ENCODE data around the gene ANXA2.

ANXA2 gene

DNA sequence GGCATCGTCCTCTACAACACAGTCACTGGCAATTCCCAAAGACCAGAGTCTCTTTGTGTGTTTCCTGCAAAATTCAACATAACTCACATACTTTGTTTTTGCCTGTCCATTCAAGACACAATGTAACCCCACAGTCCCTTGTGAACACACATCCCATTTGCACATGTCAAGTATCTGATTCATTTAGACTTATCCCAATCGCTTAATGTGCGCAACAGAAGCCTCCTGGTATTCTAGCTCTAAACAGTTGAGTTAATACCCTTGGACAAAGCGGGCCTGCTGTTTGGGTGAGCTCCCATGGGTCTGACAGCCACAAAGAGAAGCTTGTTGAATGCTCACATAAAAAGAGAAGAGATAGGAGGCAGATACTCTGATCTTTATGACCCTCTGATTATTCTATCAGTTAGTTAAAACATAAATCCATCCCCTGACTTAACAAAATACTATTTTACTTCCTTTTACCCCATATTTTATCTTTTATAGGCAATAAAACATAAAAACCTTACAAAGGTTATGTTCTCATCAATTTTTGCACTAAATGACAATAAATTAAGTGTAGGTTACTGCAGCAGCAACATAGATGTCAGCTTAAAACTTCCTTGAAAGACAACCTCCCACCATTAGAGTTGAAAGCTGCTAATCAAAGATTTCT lies 79.4 kb downstream of the ANXA2 start:
- H3K4me1 ChIP-seq (ENCODE audit: control insufficient read depth, insufficient read depth, low read length), result no peaks in the 10 kb centered on the region
- H3K27ac ChIP-seq (ENCODE audit: low read depth, low read length), result no peak overlapping the region
- no peak overlapping the region for H3K9ac ChIP-seq (ENCODE audit: low read length)
- H3K4me3 ChIP-seq (ENCODE audit: low read depth, low read length), result no peak overlapping the region
- H3K36me3 ChIP-seq (ENCODE audit: control insufficient read depth, insufficient read depth, low read length), result no peaks in the 10 kb centered on the region
- no peaks in the 10 kb centered on the region for H3K9me3 ChIP-seq (ENCODE audit: control insufficient read depth, insufficient read depth, low read depth, low read length)
- H3K27me3 ChIP-seq (ENCODE audit: control insufficient read depth, insufficient read depth, low read length), result no peaks in the 10 kb centered on the region

DNA sequence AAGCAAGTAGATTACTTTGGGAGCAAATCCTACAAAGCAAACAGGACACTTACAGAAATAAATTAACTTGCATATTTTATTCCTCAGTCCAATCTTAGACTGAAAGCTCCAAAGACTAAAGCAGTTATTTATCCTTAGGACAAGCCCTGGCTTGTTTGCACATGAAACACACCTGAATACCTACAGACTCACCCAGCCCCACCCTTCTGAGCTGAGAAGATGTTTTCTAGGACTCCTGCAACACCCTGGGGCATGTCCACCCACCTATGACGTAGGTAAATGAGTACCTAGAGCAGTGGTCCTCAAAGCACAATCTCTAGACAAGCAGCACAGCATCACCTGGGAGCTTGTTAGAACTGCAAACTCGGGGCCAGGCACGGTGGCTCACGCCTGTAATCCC lies 80.8 kb downstream of the ANXA2 start:
- no peaks in the 10 kb centered on the region for H3K36me3 ChIP-seq (ENCODE audit: control insufficient read depth, insufficient read depth, low read length)
- no peak overlapping the region for H3K27ac ChIP-seq (ENCODE audit: low read depth, low read length)
- no peaks in the 10 kb centered on the region for H3K9me3 ChIP-seq (ENCODE audit: control insufficient read depth, insufficient read depth, low read depth, low read length)
- H3K9ac ChIP-seq (ENCODE audit: low read length), result no peak overlapping the region
- H3K4me1 ChIP-seq (ENCODE audit: control insufficient read depth, insufficient read depth, low read length), result no peaks in the 10 kb centered on the region
- no peaks in the 10 kb centered on the region for H3K27me3 ChIP-seq (ENCODE audit: control insufficient read depth, insufficient read depth, low read length)
- H3K4me3 ChIP-seq (ENCODE audit: low read depth, low read length), result no peak overlapping the region

DNA sequence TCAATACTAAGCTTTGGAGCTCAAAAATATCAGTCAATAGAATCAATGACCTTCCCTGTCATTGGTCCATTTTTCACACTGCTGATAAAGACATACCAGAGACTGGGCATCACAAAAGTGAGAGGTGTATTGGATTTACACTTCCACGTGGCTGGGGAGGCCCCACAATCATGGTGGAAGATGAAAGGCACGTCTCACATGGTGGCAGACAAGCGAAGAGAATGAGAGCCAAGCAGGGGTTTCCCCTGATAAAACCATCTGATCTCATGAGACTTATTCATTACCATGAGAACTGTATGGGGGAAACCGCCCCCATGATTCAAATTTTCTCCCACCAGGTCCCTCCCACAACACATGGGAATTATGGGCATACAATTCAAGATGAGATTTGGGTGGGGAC lies 81.9 kb downstream of the ANXA2 start:
- H3K27ac ChIP-seq (ENCODE audit: low read depth, low read length), result no peak overlapping the region
- H3K9ac ChIP-seq (ENCODE audit: low read length), result no peak overlapping the region
- H3K27me3 ChIP-seq (ENCODE audit: control insufficient read depth, insufficient read depth, low read length), result no peaks in the 10 kb centered on the region
- no peaks in the 10 kb centered on the region for H3K4me1 ChIP-seq (ENCODE audit: control insufficient read depth, insufficient read depth, low read length)
- no peaks in the 10 kb centered on the region for H3K36me3 ChIP-seq (ENCODE audit: control insufficient read depth, insufficient read depth, low read length)
- H3K4me3 ChIP-seq (ENCODE audit: low read depth, low read length), result no peak overlapping the region
- H3K9me3 ChIP-seq (ENCODE audit: control insufficient read depth, insufficient read depth, low read depth, low read length), result no peaks in the 10 kb centered on the region

- Histone ChIP-seq H3K4me3 (ENCODE audit: low read depth, low read length) (no peak overlapping the region), H3K27me3 (ENCODE audit: control insufficient read depth, insufficient read depth, low read length) (no peaks in the 10 kb centered on the region), H3K27ac (ENCODE audit: low read depth, low read length) (no peak overlapping the region), H3K36me3 (ENCODE audit: control insufficient read depth, insufficient read depth, low read length) (no peaks in the 10 kb centered on the region), H3K9ac (ENCODE audit: low read length) (no peak overlapping the region), H3K4me1 (ENCODE audit: control insufficient read depth, insufficient read depth, low read length) (no peaks in the 10 kb centered on the region), H3K9me3 (ENCODE audit: control insufficient read depth, insufficient read depth, low read depth, low read length) (no peaks in the 10 kb centered on the region)
Observed at GRCh38 chr15:60313906-60314305, 83.9 kb downstream of the ANXA2 start.

DNA sequence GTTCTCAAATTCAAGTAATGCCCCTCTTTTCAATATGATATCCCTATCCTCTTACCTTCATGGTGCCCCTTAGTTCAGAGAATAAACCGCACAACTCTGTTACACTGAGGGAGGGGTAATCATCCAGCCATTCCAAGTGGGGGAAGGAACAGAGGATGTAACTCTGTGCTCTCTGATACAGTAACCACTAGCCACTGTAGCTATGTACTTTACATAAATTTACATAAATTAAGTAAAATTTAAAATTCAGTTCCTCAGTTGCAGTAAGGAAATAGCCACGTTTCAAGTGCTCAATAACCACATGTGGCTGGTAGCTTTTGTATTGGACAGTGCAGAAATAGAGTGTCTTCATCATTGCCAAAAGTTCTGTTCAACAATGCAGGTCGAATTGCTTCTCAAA lies 90.8 kb downstream of the ANXA2 start:
- Histone ChIP-seq H3K4me1 (ENCODE audit: control insufficient read depth, insufficient read depth, low read length) (no peaks in the 10 kb centered on the region), H3K36me3 (ENCODE audit: control insufficient read depth, insufficient read depth, low read length) (no peaks in the 10 kb centered on the region), H3K27me3 (ENCODE audit: control insufficient read depth, insufficient read depth, low read length) (no peaks in the 10 kb centered on the region), H3K9ac (ENCODE audit: low read length) (no peak overlapping the region), H3K27ac (ENCODE audit: low read depth, low read length) (no peak overlapping the region), H3K4me3 (ENCODE audit: low read depth, low read length) (no peak overlapping the region), H3K9me3 (ENCODE audit: control insufficient read depth, insufficient read depth, low read depth, low read length) (no peaks in the 10 kb centered on the region)

- Histone ChIP-seq H3K27ac (ENCODE audit: low read depth, low read length) (no peak overlapping the region), H3K4me3 (ENCODE audit: low read depth, low read length) (no peak overlapping the region), H3K9ac (ENCODE audit: low read length) (no peak overlapping the region), H3K36me3 (ENCODE audit: control insufficient read depth, insufficient read depth, low read length) (no peaks in the 10 kb centered on the region), H3K27me3 (ENCODE audit: control insufficient read depth, insufficient read depth, low read length) (no peaks in the 10 kb centered on the region), H3K4me1 (ENCODE audit: control insufficient read depth, insufficient read depth, low read length) (peaks cover 4% of the 10 kb centered on the region; the same call in 1 of the 2 replicates), H3K9me3 (ENCODE audit: control insufficient read depth, insufficient read depth, low read depth, low read length) (peaks cover 3% of the 10 kb centered on the region)
Observed at GRCh38 chr15:60301024-60301423, 96.8 kb downstream of the ANXA2 start.

DNA sequence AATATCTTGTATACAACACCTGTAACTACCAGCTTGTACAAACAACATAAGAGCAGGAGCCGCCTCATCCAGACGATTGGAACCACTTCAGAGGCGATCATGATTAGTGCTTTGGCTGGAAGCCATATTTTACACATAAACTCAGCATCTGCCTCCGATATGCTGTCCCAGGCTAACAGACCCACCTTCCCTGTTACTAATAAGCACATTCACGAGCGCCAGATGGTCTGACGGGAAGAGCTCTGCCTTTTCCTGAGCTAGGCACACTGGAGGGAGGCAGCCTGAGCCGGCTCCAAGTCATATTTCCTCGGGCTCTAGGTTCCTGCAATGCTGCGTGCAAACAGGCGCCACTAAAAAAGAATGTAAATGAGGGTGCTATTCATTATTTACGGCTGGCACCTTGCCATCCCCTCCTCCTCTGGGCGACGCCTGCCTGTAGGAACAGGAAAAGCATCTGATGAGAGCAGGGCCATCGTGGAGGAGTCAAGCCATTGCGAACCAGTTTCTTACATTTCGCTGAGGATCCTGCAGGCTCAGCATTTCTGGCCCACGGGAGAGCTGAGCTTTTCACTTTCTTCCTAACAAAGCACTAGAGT lies 98.2 kb downstream of the ANXA2 start:
- Histone ChIP-seq H3K4me1 (ENCODE audit: control insufficient read depth, insufficient read depth, low read length) (peaks cover 4% of the 10 kb centered on the region; the same call in 1 of the 2 replicates), H3K9me3 (ENCODE audit: control insufficient read depth, insufficient read depth, low read depth, low read length) (peaks cover 16% of the 10 kb centered on the region), H3K4me3 (ENCODE audit: low read depth, low read length) (no peak overlapping the region), H3K27me3 (ENCODE audit: control insufficient read depth, insufficient read depth, low read length) (no peaks in the 10 kb centered on the region), H3K27ac (ENCODE audit: low read depth, low read length) (no peak overlapping the region), H3K9ac (ENCODE audit: low read length) (no peak overlapping the region), H3K36me3 (ENCODE audit: control insufficient read depth, insufficient read depth, low read length) (no peaks in the 10 kb centered on the region)
